Tibial nerve (tissue), 3 donors: ENCODE data around the gene AP1G1.

Source experiments
- POLR2A ChIP-seq, 2 donors: fragments of 450-650 bp; IDR thresholded peaks; one replicate each; pipeline ENCODE4 v1.6.1; 2017; ENCODE audit warnings: antibody characterized with exemption in 2 of 2, mild to moderate bottlenecking in 2 of 2, moderate library complexity in 2 of 2
- TF ChIP-seq, protein P1 (sequence below), 5 experiments: fragments of 200-600 bp in 3 of 5; fragments of 450-650 bp in 2 of 5; sonication (generic) in 3 of 5; IDR thresholded peaks; one replicate each; pipeline ENCODE4 v1.5.1; 2016 to 2019; ENCODE audit warnings: antibody characterized with exemption in 5 of 5, mild to moderate bottlenecking in 3 of 5, moderate library complexity in 2 of 5

DNA sequence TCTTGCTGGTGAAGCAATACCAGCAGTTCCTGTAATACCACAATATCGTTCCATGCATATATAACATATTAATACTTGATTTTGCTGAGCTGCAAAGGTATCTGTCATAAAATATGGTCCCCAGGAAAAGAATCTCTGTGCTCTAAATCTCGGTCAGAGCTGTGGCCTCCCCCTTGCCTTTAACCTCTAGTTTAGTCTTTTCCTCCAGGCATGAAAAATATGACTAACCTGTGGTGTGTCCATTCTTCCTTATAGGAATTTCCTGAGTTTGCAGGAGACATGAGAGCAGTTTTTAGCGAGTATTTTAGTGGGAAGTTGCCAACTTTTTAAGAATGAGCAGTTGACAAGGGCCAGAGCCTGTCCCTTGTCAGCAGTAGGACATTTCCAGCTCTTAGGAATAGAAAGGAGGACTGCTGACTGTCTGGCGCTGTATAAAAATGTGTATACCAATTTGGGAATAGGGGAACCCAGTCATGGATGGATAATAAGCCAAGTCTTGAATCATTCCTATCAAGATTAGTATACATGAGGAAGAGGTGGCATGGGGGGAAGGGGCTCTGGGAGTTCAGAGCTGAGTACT lies 45.8 kb upstream of the AP1G1 start:
- TF ChIP-seq, protein P1, sequence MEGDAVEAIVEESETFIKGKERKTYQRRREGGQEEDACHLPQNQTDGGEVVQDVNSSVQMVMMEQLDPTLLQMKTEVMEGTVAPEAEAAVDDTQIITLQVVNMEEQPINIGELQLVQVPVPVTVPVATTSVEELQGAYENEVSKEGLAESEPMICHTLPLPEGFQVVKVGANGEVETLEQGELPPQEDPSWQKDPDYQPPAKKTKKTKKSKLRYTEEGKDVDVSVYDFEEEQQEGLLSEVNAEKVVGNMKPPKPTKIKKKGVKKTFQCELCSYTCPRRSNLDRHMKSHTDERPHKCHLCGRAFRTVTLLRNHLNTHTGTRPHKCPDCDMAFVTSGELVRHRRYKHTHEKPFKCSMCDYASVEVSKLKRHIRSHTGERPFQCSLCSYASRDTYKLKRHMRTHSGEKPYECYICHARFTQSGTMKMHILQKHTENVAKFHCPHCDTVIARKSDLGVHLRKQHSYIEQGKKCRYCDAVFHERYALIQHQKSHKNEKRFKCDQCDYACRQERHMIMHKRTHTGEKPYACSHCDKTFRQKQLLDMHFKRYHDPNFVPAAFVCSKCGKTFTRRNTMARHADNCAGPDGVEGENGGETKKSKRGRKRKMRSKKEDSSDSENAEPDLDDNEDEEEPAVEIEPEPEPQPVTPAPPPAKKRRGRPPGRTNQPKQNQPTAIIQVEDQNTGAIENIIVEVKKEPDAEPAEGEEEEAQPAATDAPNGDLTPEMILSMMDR (IDR thresholded peaks at IDR 0.05): no peak
- TF ChIP-seq POLR2A (IDR thresholded peaks at IDR 0.05): no peak
